Measurements from ENCODE around the gene PGGHG.

DNA sequence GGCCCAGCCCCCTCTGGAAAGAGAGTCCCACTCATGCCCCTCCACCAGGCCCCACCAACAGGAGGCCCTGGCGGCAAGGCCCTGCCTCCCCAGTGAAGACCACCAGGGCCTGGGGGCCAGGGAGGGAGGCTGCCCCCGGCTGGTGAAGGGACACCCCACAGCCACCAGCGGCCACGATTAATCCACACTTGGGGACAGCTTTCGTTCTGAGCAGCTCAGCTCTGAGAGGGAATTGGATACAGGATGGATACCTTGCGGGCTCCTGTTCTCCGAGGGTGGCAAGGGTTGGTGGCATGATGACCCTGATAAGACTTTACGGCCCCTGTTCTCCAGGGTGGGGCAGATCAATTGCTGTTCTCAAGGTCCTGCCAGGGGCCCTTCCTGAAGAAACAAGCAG is 17.6 kb upstream of the PGGHG start:
- TF ChIP-seq ZBTB7A (IDR thresholded peaks at IDR 0.05; ENCODE audit: low read depth) (no peak), TAF1 (IDR thresholded peaks at IDR 0.05; ENCODE audit: low read depth) (no peak), TEAD4 (IDR thresholded peaks at IDR 0.05) (no peak), RAD21 (IDR thresholded peaks at IDR 0.05; ENCODE audit: low read depth) (no peak), EP300 (IDR thresholded peaks at IDR 0.05; ENCODE audit: borderline replicate concordance) (no peak), CREB1 (IDR thresholded peaks at IDR 0.05; ENCODE audit: low read depth) (no peak), EGR1 (IDR thresholded peaks at IDR 0.05) (no peak), FOXM1 (IDR thresholded peaks at IDR 0.05; ENCODE audit: borderline replicate concordance, low read depth) (no peak), YY1 (IDR thresholded peaks at IDR 0.05; ENCODE audit: low read depth) (no peak), CEBPB (IDR thresholded peaks at IDR 0.05) (no peak), TCF12 (IDR thresholded peaks at IDR 0.05; ENCODE audit: low read depth) (no peak)
- TF ChIP-seq, protein P1, sequence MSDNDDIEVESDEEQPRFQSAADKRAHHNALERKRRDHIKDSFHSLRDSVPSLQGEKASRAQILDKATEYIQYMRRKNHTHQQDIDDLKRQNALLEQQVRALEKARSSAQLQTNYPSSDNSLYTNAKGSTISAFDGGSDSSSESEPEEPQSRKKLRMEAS (IDR thresholded peaks at IDR 0.05) = no peak
- TF ChIP-seq, protein P2, sequence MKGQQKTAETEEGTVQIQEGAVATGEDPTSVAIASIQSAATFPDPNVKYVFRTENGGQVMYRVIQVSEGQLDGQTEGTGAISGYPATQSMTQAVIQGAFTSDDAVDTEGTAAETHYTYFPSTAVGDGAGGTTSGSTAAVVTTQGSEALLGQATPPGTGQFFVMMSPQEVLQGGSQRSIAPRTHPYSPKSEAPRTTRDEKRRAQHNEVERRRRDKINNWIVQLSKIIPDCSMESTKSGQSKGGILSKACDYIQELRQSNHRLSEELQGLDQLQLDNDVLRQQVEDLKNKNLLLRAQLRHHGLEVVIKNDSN (IDR thresholded peaks at IDR 0.05) = no peak
- TF ChIP-seq, protein P3, sequence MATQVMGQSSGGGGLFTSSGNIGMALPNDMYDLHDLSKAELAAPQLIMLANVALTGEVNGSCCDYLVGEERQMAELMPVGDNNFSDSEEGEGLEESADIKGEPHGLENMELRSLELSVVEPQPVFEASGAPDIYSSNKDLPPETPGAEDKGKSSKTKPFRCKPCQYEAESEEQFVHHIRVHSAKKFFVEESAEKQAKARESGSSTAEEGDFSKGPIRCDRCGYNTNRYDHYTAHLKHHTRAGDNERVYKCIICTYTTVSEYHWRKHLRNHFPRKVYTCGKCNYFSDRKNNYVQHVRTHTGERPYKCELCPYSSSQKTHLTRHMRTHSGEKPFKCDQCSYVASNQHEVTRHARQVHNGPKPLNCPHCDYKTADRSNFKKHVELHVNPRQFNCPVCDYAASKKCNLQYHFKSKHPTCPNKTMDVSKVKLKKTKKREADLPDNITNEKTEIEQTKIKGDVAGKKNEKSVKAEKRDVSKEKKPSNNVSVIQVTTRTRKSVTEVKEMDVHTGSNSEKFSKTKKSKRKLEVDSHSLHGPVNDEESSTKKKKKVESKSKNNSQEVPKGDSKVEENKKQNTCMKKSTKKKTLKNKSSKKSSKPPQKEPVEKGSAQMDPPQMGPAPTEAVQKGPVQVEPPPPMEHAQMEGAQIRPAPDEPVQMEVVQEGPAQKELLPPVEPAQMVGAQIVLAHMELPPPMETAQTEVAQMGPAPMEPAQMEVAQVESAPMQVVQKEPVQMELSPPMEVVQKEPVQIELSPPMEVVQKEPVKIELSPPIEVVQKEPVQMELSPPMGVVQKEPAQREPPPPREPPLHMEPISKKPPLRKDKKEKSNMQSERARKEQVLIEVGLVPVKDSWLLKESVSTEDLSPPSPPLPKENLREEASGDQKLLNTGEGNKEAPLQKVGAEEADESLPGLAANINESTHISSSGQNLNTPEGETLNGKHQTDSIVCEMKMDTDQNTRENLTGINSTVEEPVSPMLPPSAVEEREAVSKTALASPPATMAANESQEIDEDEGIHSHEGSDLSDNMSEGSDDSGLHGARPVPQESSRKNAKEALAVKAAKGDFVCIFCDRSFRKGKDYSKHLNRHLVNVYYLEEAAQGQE (IDR thresholded peaks at IDR 0.05; ENCODE audit: low read depth) = no peak
